HG03064 (cell line): ENCODE measurements around the gene AUTS2.

Experiments
- ATAC-seq: cut with Tn5 transposase; IDR thresholded peaks from one replicate; pipeline ENCODE4 v1.9.1; 2021; ENCODE audit warnings: low read depth; ENCODE audit not compliant: unreplicated experiment

The AUTS2 gene

DNA sequence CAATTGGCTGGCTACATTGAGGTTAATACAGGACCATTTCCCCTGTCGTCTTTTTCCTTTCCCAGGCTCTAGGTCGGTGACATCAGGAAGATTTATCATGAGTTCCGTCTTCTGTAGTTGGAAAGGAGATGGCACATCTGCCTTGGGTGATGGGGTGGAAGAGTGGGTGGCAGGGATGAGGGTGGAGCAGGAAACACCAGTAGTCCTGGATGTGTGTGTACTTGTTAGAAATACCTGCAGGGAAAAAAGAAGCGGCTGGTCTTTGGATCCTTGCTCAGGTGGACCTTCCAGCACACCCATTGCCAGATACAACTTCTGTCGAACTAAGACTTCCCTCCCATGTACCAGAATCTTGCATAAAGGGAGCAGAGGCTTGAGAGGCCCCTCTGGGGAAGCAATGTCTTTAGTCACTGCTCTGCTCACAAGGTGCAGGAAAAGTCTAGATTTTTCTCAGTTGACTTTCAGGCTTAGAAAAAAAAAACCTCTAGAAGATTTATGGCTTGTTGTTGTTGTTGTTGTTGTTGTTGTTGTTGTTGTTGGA is 1016.9 kb downstream of the AUTS2 start:
- ATAC-seq: no peak

- no peak for ATAC-seq
These were observed 1017.9 kb downstream of the AUTS2 start for GRCh38 chr7:70616211-70616610.

GRCh38 chr7:70616821-70617220 is 1018.5 kb downstream of the AUTS2 start:
- no peak for ATAC-seq

- no peak for ATAC-seq
These were observed 1019.8 kb downstream of the AUTS2 start for GRCh38 chr7:70618020-70618551.

- ATAC-seq: no peak
These were observed 1020.9 kb downstream of the AUTS2 start for GRCh38 chr7:70619130-70619529.

GRCh38 chr7:70619659-70620058 is 1021.4 kb downstream of the AUTS2 start:
- ATAC-seq: no peak

- ATAC-seq: no peak
These were observed 1022.2 kb downstream of the AUTS2 start for GRCh38 chr7:70620333-70621055.

DNA sequence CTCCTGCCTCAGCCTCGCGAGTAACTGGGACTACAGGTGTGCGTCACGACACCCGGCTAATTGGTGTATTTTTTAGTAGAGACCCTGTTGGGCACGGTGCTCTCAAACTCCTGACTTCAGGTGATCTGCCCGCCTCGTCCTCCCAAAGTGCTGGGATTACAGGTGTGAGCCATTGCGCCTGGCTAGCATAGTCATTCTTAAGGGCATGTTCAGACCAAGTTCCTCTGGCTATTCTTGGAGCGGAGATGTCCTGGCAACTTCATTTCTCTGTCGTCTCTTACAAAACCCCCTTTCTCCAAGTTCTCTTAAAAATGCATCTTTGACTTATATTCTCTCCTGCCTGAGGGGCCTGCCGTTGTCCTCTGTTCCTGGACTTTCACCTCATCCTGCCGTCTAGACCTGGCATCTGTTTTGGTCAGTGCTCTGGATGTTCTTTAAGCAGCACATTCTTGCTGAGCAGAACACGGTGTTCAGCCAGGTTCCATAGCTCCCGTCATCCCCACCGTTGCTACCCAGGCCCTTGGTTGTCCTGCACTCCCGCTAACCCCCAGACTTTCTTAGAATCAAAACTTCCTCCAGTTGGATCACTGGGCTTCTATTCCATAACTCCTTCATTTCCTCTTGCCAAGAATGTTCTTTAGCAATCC is 1023.8 kb downstream of the AUTS2 start:
- ATAC-seq: no peak

GRCh38 chr7:70622936-70623335 is 1024.7 kb downstream of the AUTS2 start:
- ATAC-seq: no peak

DNA sequence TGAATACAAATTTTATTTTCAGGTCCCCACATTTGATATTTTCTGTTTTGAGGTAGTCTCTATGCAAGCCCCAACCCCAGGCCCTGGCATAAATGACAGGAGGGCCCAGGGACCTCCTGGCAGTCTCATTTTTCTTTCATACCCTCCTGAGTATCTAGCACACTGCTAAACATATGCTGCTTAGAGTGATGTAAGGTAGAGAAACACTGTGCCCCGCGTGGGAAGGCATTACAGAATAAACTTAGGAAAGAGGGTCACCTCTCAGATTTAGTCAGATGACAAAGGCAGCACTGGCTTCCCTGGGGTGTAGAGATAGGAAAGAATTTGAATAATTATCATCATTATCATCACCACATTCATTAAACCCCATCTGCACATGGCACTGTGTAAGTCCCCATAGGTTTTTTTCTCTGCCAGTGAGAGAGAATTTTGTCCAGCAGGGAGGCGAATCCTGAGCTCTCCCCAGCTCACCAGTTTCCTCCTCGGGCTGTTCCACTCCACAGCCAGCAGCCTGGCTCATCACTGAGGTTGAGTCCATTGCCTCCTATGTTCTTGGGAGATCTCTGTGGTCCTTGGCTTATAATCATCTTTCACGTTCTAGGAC is 1026.3 kb downstream of the AUTS2 start:
- ATAC-seq: no peak

GRCh38 chr7:70627461-70627860 is 1029.2 kb downstream of the AUTS2 start:
- no peak for ATAC-seq

DNA sequence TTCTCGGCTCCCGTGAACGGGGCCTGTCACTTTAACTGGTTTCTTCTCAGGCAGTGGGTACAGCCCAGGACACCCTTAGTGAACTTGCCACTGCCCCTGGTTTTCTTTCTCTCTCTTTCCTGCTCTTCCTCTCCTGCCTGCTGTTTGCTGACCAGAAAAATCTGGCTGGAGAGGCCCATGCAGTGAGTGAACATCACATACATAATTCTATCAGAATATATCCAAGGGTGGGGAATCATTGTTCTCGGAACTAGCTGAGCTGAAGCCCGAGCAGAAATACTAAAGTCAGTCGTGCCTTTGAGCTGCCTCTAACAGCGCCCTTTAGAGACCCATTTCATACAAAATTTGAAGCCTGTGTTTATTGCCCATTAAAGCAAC is 1032.2 kb downstream of the AUTS2 start:
- no peak for ATAC-seq

- no peak for ATAC-seq
These were observed 1032.7 kb downstream of the AUTS2 start for GRCh38 chr7:70630818-70631457.

DNA sequence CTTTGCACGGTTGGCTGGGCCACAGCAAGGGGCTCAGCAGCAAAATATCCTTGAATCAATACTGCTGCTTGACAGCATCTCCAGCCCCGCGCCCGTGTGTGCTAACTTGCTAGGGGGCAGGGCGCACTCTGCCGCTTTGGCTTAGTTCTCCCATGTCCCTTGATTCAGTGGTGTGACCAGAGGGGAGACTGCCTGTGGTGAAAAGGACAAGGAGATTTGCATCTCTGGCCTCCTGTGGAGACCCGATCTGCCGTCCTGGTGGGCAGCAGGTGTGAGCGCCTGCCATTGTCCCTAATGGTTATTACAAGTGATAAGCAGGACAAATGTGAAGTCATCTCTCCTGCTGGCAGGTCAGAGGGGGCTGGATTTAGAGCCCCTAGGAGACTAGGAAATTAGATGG is 1033.4 kb downstream of the AUTS2 start:
- no peak for ATAC-seq

GRCh38 chr7:70632400-70632799 is 1034.1 kb downstream of the AUTS2 start:
- ATAC-seq: no peak

GRCh38 chr7:70634071-70634470 is 1035.8 kb downstream of the AUTS2 start:
- no peak for ATAC-seq

- ATAC-seq: no peak
These were observed 1036.4 kb downstream of the AUTS2 start for GRCh38 chr7:70634610-70635068.

DNA sequence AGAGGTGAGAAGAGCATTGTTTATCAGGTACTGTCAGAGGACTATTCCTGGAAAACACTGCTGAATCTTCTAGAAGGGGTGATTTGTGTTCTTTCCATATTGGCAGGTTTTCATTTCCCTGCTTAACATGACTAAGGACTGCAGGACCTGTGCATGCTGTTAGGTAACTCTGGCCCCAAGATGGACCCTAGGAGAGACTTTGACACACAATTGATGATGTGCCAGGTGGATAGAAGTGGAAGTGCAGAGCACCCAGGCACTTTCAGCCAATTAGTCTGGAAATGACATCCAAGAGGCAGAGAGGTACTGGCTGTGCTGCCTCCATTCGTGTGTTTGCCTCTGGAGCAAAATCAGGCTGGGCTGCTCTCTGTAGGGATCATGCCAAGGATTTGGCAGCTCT is 1037.4 kb downstream of the AUTS2 start:
- ATAC-seq: no peak

GRCh38 chr7:70636169-70636568 is 1037.9 kb downstream of the AUTS2 start:
- ATAC-seq: no peak

GRCh38 chr7:70637726-70638125 is 1039.5 kb downstream of the AUTS2 start:
- ATAC-seq: no peak
